HAP-1 (cell line): ENCODE results near the gene KRTAP12-1.
"Not testable (repeated sequence)": the region's sequence is repeated elsewhere in the genome, so short reads cannot be mapped to it uniquely, and the experiment has no call there.

ENCODE experiments used
- DNase-seq, 2 experiments: peaks; one replicate each; pipeline ENCODE4 v3.0.0-alpha.2; 2016 to 2020; ENCODE audit warnings: low spot score in 2 of 2
- H3K27me3 ChIP-seq: fragments of 250-450 bp; sonication (Bioruptor Pico); 2 replicates; pipeline ENCODE4 v1.5.1; 2020; ENCODE audit warnings: low read depth, mild to moderate bottlenecking, moderate library complexity
- H3K36me3 ChIP-seq: fragments of 250-450 bp; sonication (Bioruptor Pico); replicated peaks from 2 replicates; pipeline ENCODE4 v1.5.1; 2020; ENCODE audit warnings: mild to moderate bottlenecking
- H3K4me1 ChIP-seq: fragments of 250-450 bp; sonication (Bioruptor Pico); 2 replicates; pipeline ENCODE4 v1.5.1; 2020; ENCODE audit warnings: mild to moderate bottlenecking
- H3K4me3 ChIP-seq: fragments of 250-450 bp; sonication (Bioruptor Pico); 2 replicates; pipeline ENCODE4 v1.5.1; 2020; ENCODE audit warnings: mild to moderate bottlenecking, moderate library complexity
- H3K9me3 ChIP-seq: fragments of 250-450 bp; sonication (Bioruptor Pico); 2 replicates; pipeline ENCODE4 v1.5.1; 2020; ENCODE audit warnings: mild to moderate bottlenecking, moderate library complexity
- in situ Hi-C: fragments of 300-500 bp; cut with MboI; formaldehyde crosslinking; loops from 3 replicates; pipeline ENCODE4 v1.14.3; 2020; ENCODE audit warnings: low sequenced_read_pairs, inconsistent platforms, mixed read lengths

Gene KRTAP12-1

GRCh38 chr21:44700101-44701022 lies 18.4 kb upstream of the KRTAP12-1 start:
- Histone ChIP-seq H3K9me3 (no peaks in the 10 kb centered on the region), H3K27me3 (peaks cover 43% of the 10 kb centered on the region), H3K36me3 (no peaks in the 10 kb centered on the region), H3K4me1 (no peaks in the 10 kb centered on the region), H3K4me3 (no peak overlapping the region)
- DNase-seq = no peak
- in situ Hi-C loops = loop anchor here (10.0 kb wide), 1 partner anchor 56 kb away; the partner anchor contains the start of gene KRTAP10-11

- Histone ChIP-seq H3K4me1 (no peaks in the 10 kb centered on the region), H3K9me3 (no peaks in the 10 kb centered on the region), H3K4me3 (no peak overlapping the region), H3K36me3 (no peaks in the 10 kb centered on the region), H3K27me3 (peaks cover 35% of the 10 kb centered on the region)
- no peak for DNase-seq
- in situ Hi-C loops = loop anchor here (10.0 kb wide), 1 partner anchor 55 kb away; the partner anchor contains the start of gene KRTAP10-11
Measured at GRCh38 chr21:44699502-44700001, 17.6 kb upstream of the KRTAP12-1 start.

- H3K27me3 ChIP-seq = peaks cover 34% of the 10 kb centered on the region
- H3K9me3 ChIP-seq = no peaks in the 10 kb centered on the region
- no peaks in the 10 kb centered on the region for H3K4me1 ChIP-seq
- DNase-seq = no peak
- in situ Hi-C loops = no loop called here
- no peak overlapping the region for H3K4me3 ChIP-seq
- H3K36me3 ChIP-seq = no peaks in the 10 kb centered on the region
Measured at GRCh38 chr21:44697811-44698734, 16.1 kb upstream of the KRTAP12-1 start.

- H3K36me3 ChIP-seq, H3K4me1 ChIP-seq, in situ Hi-C loops, DNase-seq, H3K9me3 ChIP-seq, H3K4me3 ChIP-seq: not testable (repeated sequence)
- H3K27me3 ChIP-seq = peaks cover 34% of the 10 kb centered on the region
Measured at GRCh38 chr21:44697172-44697810, 15.3 kb upstream of the KRTAP12-1 start, which contains the start of gene KRTAP10-12. Gene KRTAP10-12 (plus strand): TSS chr21:44697172. CDS start chr21:44697202, 30 bp downstream.

- Histone ChIP-seq H3K9me3 (no peaks in the 10 kb centered on the region), H3K4me3 (no peak overlapping the region), H3K4me1 (no peaks in the 10 kb centered on the region), H3K27me3 (peaks cover 33% of the 10 kb centered on the region), H3K36me3 (no peaks in the 10 kb centered on the region)
- in situ Hi-C loops = no loop called here
- DNase-seq = no peak
Measured at GRCh38 chr21:44696572-44696971, 14.6 kb upstream of the KRTAP12-1 start.

GRCh38 chr21:44695641-44696040 lies 13.7 kb upstream of the KRTAP12-1 start:
- no peaks in the 10 kb centered on the region for H3K9me3 ChIP-seq
- no peak for DNase-seq
- H3K4me1 ChIP-seq = no peaks in the 10 kb centered on the region
- H3K27me3 ChIP-seq = peaks cover 32% of the 10 kb centered on the region
- H3K4me3 ChIP-seq = no peak overlapping the region
- in situ Hi-C loops = no loop called here
- no peaks in the 10 kb centered on the region for H3K36me3 ChIP-seq

GRCh38 chr21:44695184-44695583 lies 13.2 kb upstream of the KRTAP12-1 start:
- no peaks in the 10 kb centered on the region for H3K36me3 ChIP-seq
- H3K27me3 ChIP-seq = peaks cover 29% of the 10 kb centered on the region
- in situ Hi-C loops = no loop called here
- no peaks in the 10 kb centered on the region for H3K9me3 ChIP-seq
- no peaks in the 10 kb centered on the region for H3K4me1 ChIP-seq
- H3K4me3 ChIP-seq = no peak overlapping the region
- no peak for DNase-seq

GRCh38 chr21:44694776-44695175 lies 12.8 kb upstream of the KRTAP12-1 start:
- peaks cover 25% of the 10 kb centered on the region for H3K27me3 ChIP-seq
- H3K36me3 ChIP-seq = no peaks in the 10 kb centered on the region
- no peaks in the 10 kb centered on the region for H3K9me3 ChIP-seq
- DNase-seq = no peak
- no peak overlapping the region for H3K4me3 ChIP-seq
- in situ Hi-C loops = no loop called here
- H3K4me1 ChIP-seq = no peaks in the 10 kb centered on the region

GRCh38 chr21:44692798-44693512 lies 11.0 kb upstream of the KRTAP12-1 start:
- H3K4me1 ChIP-seq = no peaks in the 10 kb centered on the region
- H3K27me3 ChIP-seq = peaks cover 14% of the 10 kb centered on the region
- no peak overlapping the region for H3K4me3 ChIP-seq
- in situ Hi-C loops = no loop called here
- no peaks in the 10 kb centered on the region for H3K36me3 ChIP-seq
- H3K9me3 ChIP-seq = no peaks in the 10 kb centered on the region
- no peak for DNase-seq

GRCh38 chr21:44691686-44692085 lies 9.7 kb upstream of the KRTAP12-1 start:
- in situ Hi-C loops = no loop called here
- no peak for DNase-seq
- no peaks in the 10 kb centered on the region for H3K4me1 ChIP-seq
- H3K4me3 ChIP-seq = no peak overlapping the region
- no peaks in the 10 kb centered on the region for H3K9me3 ChIP-seq
- no peaks in the 10 kb centered on the region for H3K36me3 ChIP-seq
- peaks cover 10% of the 10 kb centered on the region; the same call in 1 of the 2 replicates for H3K27me3 ChIP-seq

- H3K9me3 ChIP-seq, in situ Hi-C loops: not testable (repeated sequence)
Measured at GRCh38 chr21:44689740-44690139, 7.8 kb upstream of the KRTAP12-1 start.

GRCh38 chr21:44687671-44688070 lies 5.7 kb upstream of the KRTAP12-1 start:
- no peak overlapping the region for H3K4me3 ChIP-seq
- no peaks in the 10 kb centered on the region for H3K36me3 ChIP-seq
- no peak for DNase-seq
- H3K4me1 ChIP-seq = no peaks in the 10 kb centered on the region
- H3K9me3 ChIP-seq = no peaks in the 10 kb centered on the region
- in situ Hi-C loops = no loop called here
- H3K27me3 ChIP-seq = no peaks in the 10 kb centered on the region

More at GRCh38 chr21:44689740-44690139, 7.8 kb upstream of the KRTAP12-1 start:
- not testable (repeated sequence) for H3K36me3 ChIP-seq, H3K27me3 ChIP-seq, H3K4me3 ChIP-seq, H3K4me1 ChIP-seq, DNase-seq
